BJ (cell line): ENCODE measurements around the gene ADAT3. TPM values are rescaled to one million over a fixed set of nuclear protein-coding genes. Genes with fewer than 3 reads are reported as not detected.

Experiments used
- CTCF ChIA-PET: fragments of 350-600 bp; formaldehyde crosslinking; extraction: SDS; loops from one replicate; lab custom pipeline; 2021; ENCODE audit warnings: antibody characterized with exemption, inconsistent platforms; lab: Yijun Ruan, JAX
- POLR2A ChIA-PET: fragments of 300-600 bp; sonication (Branson Sonifier 250); formaldehyde crosslinking; extraction: SDS; loops from one replicate; lab custom pipeline; 2021; ENCODE audit warnings: antibody characterized with exemption; lab: Charles Lee
- DNase-seq: peaks from one replicate; pipeline ENCODE4 v3.0.0-alpha.2; 2011; ENCODE audit warnings: low read depth
- H3K27me3 ChIP-seq: 2 replicates; pipeline ENCODE4 v1.6.0; 2011; ENCODE audit warnings: low read length; ENCODE audit not compliant: control insufficient read depth, insufficient read depth
- H3K36me3 ChIP-seq: 2 replicates; pipeline ENCODE4 v1.5.1; 2011; ENCODE audit warnings: low read length; ENCODE audit not compliant: control insufficient read depth, insufficient read depth
- H3K4me3 ChIP-seq: 2 replicates; pipeline ENCODE4 v1.5.1; 2011; ENCODE audit warnings: low read depth, mild to moderate bottlenecking, control low read depth, low read length
- CTCF ChIP-seq: IDR thresholded peaks from 2 replicates; pipeline ENCODE4 v1.5.1; 2011; ENCODE audit warnings: low read depth, mild to moderate bottlenecking, control low read depth, inconsistent platforms, low read length, moderate library complexity; ENCODE audit not compliant: insufficient read depth
- polyA plus RNA-seq: library from polyadenylated mRNA; depleted of rRNA; stranded (reverse); fragments of >200 nt; gene quantifications from 2 replicates; pipeline ENCODE4 v1.2.3, GENCODE V29; 2011

ADAT3 gene
- polyA plus RNA-seq, 1 experiment, result 0.64 TPM

GRCh38 chr19:1863638-1864479 lies 41.3 kb upstream of the ADAT3 start:
- DNase-seq, result peak; percentile 30
- ChIA-PET POLR2A (no interaction called here), CTCF (interaction anchor here (0.8 to 1.6 kb wide), 6 partner anchors 11 to 40 kb away, joined by 3 to 8 read pairs (median 4); no protein-coding TSS in a partner anchor)
- TF ChIP-seq CTCF, result no peak
- H3K27me3 ChIP-seq, result no peaks in the 10 kb centered on the region
- H3K36me3 ChIP-seq, result no peaks in the 10 kb centered on the region; the same call in 1 of the 2 replicates
- H3K4me3 ChIP-seq, result peak overlapping the region; percentile 86

DNA sequence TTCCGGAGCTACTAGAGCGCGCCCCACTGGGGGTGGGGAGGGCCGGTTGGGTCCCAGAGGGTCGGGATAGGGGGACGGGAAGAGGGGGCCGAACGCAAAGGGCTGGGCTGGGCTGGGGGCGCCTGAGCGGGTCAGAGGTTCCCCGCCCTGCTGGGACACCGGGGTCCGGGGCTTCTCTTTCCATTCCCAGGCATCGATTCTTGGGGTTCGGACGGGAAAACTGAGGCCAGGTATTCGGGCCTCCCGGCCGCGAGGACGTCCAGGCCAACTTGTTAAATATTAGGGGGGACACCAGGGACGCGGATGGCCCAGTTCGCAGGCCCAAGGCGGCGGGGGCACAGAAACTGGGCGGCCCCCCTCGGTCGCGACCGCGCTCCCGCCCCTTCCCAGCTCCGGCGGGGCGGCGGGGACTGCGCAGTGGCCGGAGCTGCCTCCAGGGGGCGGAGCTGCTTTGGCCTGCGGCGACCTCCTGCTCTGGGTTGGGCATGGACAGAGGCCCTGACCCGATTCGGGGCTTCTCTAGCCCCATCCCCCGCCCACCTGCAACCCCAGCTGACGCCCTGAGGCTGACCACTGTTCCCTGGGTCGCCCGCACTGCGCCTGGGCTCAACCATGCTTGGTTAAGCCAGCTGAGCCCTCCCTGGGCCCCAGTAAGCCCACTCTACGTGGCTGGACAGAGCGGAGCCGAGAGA lies 40.6 kb upstream of the ADAT3 start:
- H3K4me3 ChIP-seq, result peak overlapping the region; percentile 86
- no peaks in the 10 kb centered on the region for H3K27me3 ChIP-seq
- ChIA-PET CTCF (interaction anchor here (0.8 to 1.6 kb wide), 7 partner anchors 11 to 41 kb away, joined by 3 to 8 read pairs (median 4); no protein-coding TSS in a partner anchor), POLR2A (no interaction called here)
- H3K36me3 ChIP-seq, result no peaks in the 10 kb centered on the region; the same call in 1 of the 2 replicates
- peak; percentile 72 for TF ChIP-seq CTCF
- no peak for DNase-seq

DNA sequence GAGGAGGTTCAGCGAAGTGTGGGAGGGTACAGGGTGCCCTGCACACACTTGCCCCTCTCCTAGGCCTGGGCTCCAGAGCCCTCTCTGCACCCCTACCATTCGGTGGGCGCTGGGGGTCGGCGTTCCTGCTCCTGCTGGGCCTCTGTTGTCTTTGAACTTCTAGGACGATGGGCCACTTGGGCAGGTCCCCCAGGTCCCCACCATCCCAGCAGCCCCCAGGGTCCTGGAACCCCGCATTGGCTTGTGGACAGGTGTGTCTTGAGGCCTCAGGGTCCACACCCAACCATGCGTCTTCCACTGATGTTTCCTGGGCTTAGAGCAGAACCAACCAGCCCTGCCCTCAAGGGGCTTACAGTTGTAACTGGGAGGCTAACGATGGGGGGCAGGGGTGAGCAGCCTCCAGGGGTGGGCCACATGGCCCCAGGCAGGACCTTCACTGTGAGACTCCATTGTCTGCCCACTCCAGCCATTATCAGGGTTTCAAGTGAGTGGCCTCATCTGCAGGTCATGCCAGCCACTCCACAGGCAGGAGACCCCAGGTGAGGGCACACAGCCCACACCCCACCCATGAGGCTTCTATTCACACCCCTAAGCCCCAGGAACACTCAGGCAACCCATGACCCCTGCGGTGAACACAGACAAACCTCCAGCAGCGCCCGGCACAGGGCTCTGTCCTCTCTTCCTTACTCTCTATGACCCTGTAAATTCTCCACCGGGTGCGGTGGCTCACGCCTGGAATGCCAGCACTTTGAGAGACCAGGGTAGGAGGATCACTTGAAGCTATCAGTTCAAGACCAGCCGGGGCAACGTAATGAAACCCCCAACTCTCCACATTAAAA lies 39.8 kb upstream of the ADAT3 start:
- no peak for TF ChIP-seq CTCF
- CTCF ChIA-PET, result interaction anchor here (0.8 to 1.7 kb wide), 7 partner anchors 10 to 41 kb away, joined by 3 to 8 read pairs (median 4); no protein-coding TSS in a partner anchor
- POLR2A ChIA-PET, result no interaction called here
- no peak for DNase-seq
- no peaks in the 10 kb centered on the region for H3K27me3 ChIP-seq
- H3K4me3 ChIP-seq, result peak overlapping the region; percentile 86
- H3K36me3 ChIP-seq, result peaks cover 1% of the 10 kb centered on the region

- no peak overlapping the region for H3K4me3 ChIP-seq
- CTCF ChIA-PET, result interaction anchor here (0.6 to 1.7 kb wide), 5 partner anchors 9 to 31 kb away, joined by 3 to 6 read pairs (median 4); no protein-coding TSS in a partner anchor
- no peak for DNase-seq
- peaks cover 4% of the 10 kb centered on the region for H3K36me3 ChIP-seq
- TF ChIP-seq CTCF, result no peak
- POLR2A ChIA-PET, result no interaction called here
- H3K27me3 ChIP-seq, result no peaks in the 10 kb centered on the region
These were observed 38.4 kb upstream of the ADAT3 start for GRCh38 chr19:1866693-1867348.
